ENCODE measurements around the gene COL5A3. TPM values are rescaled to one million over a fixed set of nuclear protein-coding genes. Genes with fewer than 3 reads are reported as not detected.

Gene COL5A3
- total RNA-seq (10 to 100 TPM; 15.9 to 21.9 TPM), polyA plus RNA-seq (ENCODE audit: insufficient read length in 6 of 6) (1 to 10 TPM; 4.5 to 8.0 (median 5.4) TPM)
- long read RNA-seq, donor 1: 0 reads
- long read RNA-seq, donor 2, partial matches to known transcripts: 5 of 24 reads
- long read RNA-seq, donor 2, other reads (novel, unspliced or antisense): 19 of 24 reads
- long read RNA-seq, donor 3: 0 reads
- long read RNA-seq, donor 4, partial matches to known transcripts: 2 of 2 reads
- long read RNA-seq, donor 4, other reads (novel, unspliced or antisense): 0 of 2 reads
- long read RNA-seq, donor 5: 0 reads
- long read RNA-seq, donor 6: 0 reads
- long read RNA-seq, donor 7: 0 reads
- long read RNA-seq, donor 8, full-length matches to known transcripts: 1 of 9 reads
- long read RNA-seq, donor 8, partial matches to known transcripts: 8 of 9 reads
- long read RNA-seq, donor 8, other reads (novel, unspliced or antisense): 0 of 9 reads
- long read RNA-seq, donor 9: 0 reads
- long read RNA-seq, donor 10: 0 reads
- long read RNA-seq, donor 11: 0 reads
- long read RNA-seq, donor 12: 0 reads

DNA sequence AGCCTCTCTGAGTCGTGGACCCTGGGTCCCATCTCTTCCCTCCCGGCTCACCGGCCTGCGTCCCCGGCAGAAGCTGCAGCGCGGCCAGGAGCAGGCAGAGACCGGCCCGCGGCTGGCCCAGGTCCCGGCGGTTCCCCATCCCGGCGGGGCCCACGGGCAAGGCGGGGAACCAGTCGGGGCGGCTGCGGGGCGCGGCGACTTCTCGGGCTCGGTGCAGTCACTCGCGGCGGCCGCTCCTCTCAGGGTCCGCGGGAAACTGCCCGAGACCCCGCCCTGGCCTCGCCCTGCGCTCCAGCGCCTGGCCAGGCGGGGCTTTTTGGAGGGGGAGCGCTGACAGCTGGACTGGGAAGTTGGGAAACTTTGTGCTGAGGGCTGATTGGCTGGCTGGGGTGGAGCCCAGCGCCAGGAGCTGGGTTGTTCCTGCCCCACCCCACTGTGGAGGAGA is at the start of gene COL5A3:
Gene COL5A3, minus strand, starts transcription at position 258 of the 445 bp plus-strand sequence. Its CDS starts 119 bp downstream, at position 139.
- TF ChIP-seq, protein P1, sequence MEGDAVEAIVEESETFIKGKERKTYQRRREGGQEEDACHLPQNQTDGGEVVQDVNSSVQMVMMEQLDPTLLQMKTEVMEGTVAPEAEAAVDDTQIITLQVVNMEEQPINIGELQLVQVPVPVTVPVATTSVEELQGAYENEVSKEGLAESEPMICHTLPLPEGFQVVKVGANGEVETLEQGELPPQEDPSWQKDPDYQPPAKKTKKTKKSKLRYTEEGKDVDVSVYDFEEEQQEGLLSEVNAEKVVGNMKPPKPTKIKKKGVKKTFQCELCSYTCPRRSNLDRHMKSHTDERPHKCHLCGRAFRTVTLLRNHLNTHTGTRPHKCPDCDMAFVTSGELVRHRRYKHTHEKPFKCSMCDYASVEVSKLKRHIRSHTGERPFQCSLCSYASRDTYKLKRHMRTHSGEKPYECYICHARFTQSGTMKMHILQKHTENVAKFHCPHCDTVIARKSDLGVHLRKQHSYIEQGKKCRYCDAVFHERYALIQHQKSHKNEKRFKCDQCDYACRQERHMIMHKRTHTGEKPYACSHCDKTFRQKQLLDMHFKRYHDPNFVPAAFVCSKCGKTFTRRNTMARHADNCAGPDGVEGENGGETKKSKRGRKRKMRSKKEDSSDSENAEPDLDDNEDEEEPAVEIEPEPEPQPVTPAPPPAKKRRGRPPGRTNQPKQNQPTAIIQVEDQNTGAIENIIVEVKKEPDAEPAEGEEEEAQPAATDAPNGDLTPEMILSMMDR (IDR thresholded peaks at IDR 0.05): no peak
- intact Hi-C loops (cut with DNase I): no loop called here

GRCh38 chr19:10052602-10053360 is 42.5 kb upstream of the COL5A3 start:
- Histone ChIP-seq H3K27ac (no peak overlapping the region), H3K9me3 (no peaks in the 10 kb centered on the region), H3K4me1 (no peaks in the 10 kb centered on the region), H3K4me3 (no peak overlapping the region), H3K36me3 (no peaks in the 10 kb centered on the region), H3K27me3 (peaks cover 0 to 20% of the 10 kb centered on the region in 2 donors)
- ATAC-seq (no peak), DNase-seq (no peak)
- TF ChIP-seq, protein P1 (IDR thresholded peaks at IDR 0.05): no peak
- intact Hi-C loops (cut with DNase I): no loop called here

More for the DNA sequence above, at the start of gene COL5A3:
- DNase-seq (peak in 2 of 4 donors; percentile 55 to 78), ATAC-seq (peak; percentile 39)
- Histone ChIP-seq H3K4me1 (no peaks in the 10 kb centered on the region), H3K4me3 (peak within 1 kb of the TSS; percentile 21 to 33), H3K27me3 (peaks cover 17 to 99% of the 10 kb centered on the region in 2 donors), H3K27ac (no peak within 1 kb of the TSS), H3K36me3 (no peaks in the 10 kb centered on the region), H3K9me3 (no peaks in the 10 kb centered on the region)

GRCh38 chr19:10049626-10050025 is 39.3 kb upstream of the COL5A3 start:
- TF ChIP-seq, protein P1 (IDR thresholded peaks at IDR 0.05): no peak
- no peak overlapping the region for H3K27ac ChIP-seq
- H3K36me3 ChIP-seq: no peaks in the 10 kb centered on the region
- intact Hi-C loops (cut with DNase I): no loop called here
- no peak overlapping the region for H3K4me3 ChIP-seq
- H3K4me1 ChIP-seq: no peaks in the 10 kb centered on the region
- ATAC-seq: no peak
- peaks cover 0 to 14% of the 10 kb centered on the region in 2 donors for H3K9me3 ChIP-seq
- H3K27me3 ChIP-seq: peaks cover 0 to 35% of the 10 kb centered on the region in 2 donors
- DNase-seq: no peak

GRCh38 chr19:10045371-10045770 is 35.1 kb upstream of the COL5A3 start:
- peaks cover 0 to 20% of the 10 kb centered on the region in 2 donors for H3K27me3 ChIP-seq
- H3K36me3 ChIP-seq: no peaks in the 10 kb centered on the region
- TF ChIP-seq, protein P1 (IDR thresholded peaks at IDR 0.05): no peak
- intact Hi-C loops (cut with DNase I): no loop called here
- DNase-seq (no peak), ATAC-seq (no peak)
- no peak overlapping the region for H3K27ac ChIP-seq
- H3K4me3 ChIP-seq: no peak overlapping the region
- H3K9me3 ChIP-seq: peaks cover 0 to 49% of the 10 kb centered on the region in 2 donors
- H3K4me1 ChIP-seq: no peaks in the 10 kb centered on the region

All from left lung (tissue), 14 donors.